Common myeloid progenitor, CD34-positive (primary cell): ENCODE results near the gene PACRG.
A peak's percentile ranks its signal among the peaks of the same experiment; 100 is the strongest.

Experiments
- CTCF ChIA-PET: fragments of 350-600 bp; sonication (Branson Sonifier 250); formaldehyde crosslinking; loops from one replicate; lab custom pipeline; 2021; ENCODE audit warnings: antibody characterized with exemption; lab: Charles Lee
- POLR2A ChIA-PET: fragments of 350-600 bp; sonication (Branson Sonifier 250); formaldehyde crosslinking; loops from one replicate; lab custom pipeline; 2021; ENCODE audit warnings: antibody characterized with exemption; lab: Charles Lee
- DNase-seq, 3 donors: peaks; one replicate each; pipeline versions ENCODE4 v3.0.0 to v3.0.0-alpha.2; 2013
- H3K27ac ChIP-seq, 2 experiments: 1 replicate in 1 of 2; 2 replicates in 1 of 2; pipeline ENCODE4 v1.7.0; 2013; ENCODE audit warnings: inconsistent platforms in 2 of 2, low read length in 2 of 2, mild to moderate bottlenecking in 2 of 2, low read depth in 1 of 2, moderate library complexity in 1 of 2; ENCODE audit not compliant: severe bottlenecking in 2 of 2, insufficient read depth in 1 of 2, poor library complexity in 1 of 2
- H3K27me3 ChIP-seq, 5 experiments: replicated peaks in 2 of 5; 1 replicate in 3 of 5; 2 replicates in 2 of 5; pipeline versions ENCODE4 v1.6.1 to v1.7.0; 2013; ENCODE audit warnings: low read length in 4 of 5, mild to moderate bottlenecking in 2 of 5, moderate library complexity in 2 of 5, inconsistent platforms in 1 of 5; ENCODE audit not compliant: insufficient read depth in 5 of 5, control insufficient read depth in 4 of 5
- H3K36me3 ChIP-seq, 4 experiments: 1 replicate in 2 of 4; 2 replicates in 2 of 4; pipeline versions ENCODE4 v1.6.1 to v1.7.0; 2013; ENCODE audit warnings: low read length in 3 of 4, control low read depth in 1 of 4, mild to moderate bottlenecking in 1 of 4; ENCODE audit not compliant: control insufficient read depth in 4 of 4, insufficient read depth in 4 of 4
- H3K4me1 ChIP-seq, 4 experiments: 1 replicate in 3 of 4; 2 replicates in 1 of 4; pipeline versions ENCODE4 v1.6.1 to v1.7.1; 2013; ENCODE audit warnings: low read length in 3 of 4, mild to moderate bottlenecking in 3 of 4, control low read depth in 1 of 4, inconsistent platforms in 1 of 4, moderate library complexity in 1 of 4; ENCODE audit not compliant: control insufficient read depth in 4 of 4, insufficient read depth in 4 of 4; ENCODE audit errors: control extremely low read depth in 1 of 4
- H3K4me3 ChIP-seq, 7 experiments: 1 replicate in 4 of 7; 2 replicates in 3 of 7; pipeline versions ENCODE4 v1.5.1 to v1.7.0; 2013; ENCODE audit warnings: mild to moderate bottlenecking in 7 of 7, low read length in 6 of 7, moderate library complexity in 6 of 7, inconsistent platforms in 2 of 7, low read depth in 2 of 7, control low read depth in 1 of 7; ENCODE audit not compliant: insufficient read depth in 4 of 7, control insufficient read depth in 1 of 7; ENCODE audit errors: extremely low read depth in 1 of 7
- H3K9me3 ChIP-seq, 5 experiments: 1 replicate in 4 of 5; 2 replicates in 1 of 5; pipeline versions ENCODE4 v1.6.1 to v1.7.1; 2013; ENCODE audit warnings: low read length in 4 of 5, mild to moderate bottlenecking in 2 of 5, inconsistent platforms in 1 of 5, low read depth in 1 of 5, moderate library complexity in 1 of 5; ENCODE audit not compliant: control insufficient read depth in 4 of 5, insufficient read depth in 2 of 5; ENCODE audit errors: control extremely low read depth in 1 of 5
- WGBS: methylation state at CpG from one replicate; pipeline ENCODE4 v1.1.5; 2013; ENCODE audit not compliant: insufficient coverage; 5-methylcytosine and 5-hydroxymethylcytosine counted together

Gene PACRG

DNA sequence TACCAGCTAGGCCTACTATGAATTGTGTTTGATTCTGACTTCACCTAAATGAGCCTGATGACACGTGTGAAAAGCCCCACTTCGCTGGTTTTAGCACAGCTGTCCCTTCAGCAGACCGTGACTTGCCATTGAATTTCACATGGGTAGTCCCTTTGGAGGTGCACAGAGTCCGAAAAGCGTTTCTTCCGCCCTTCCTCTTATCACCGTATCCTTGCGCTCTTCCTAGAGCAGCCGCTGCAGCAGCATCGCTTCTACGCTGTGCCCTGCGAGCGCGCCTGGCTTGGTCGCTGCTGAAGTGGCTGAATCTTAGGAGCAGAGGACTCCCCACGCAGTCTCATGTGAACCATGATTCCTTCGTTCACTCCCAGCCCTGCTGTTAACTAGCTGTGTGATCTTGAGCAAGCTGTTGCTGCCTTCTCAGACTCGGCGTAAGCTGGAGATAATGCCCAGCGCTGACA, 127.0 kb downstream of the PACRG start:
- H3K9me3 ChIP-seq = no peaks in the 10 kb centered on the region
- no peaks in the 10 kb centered on the region for H3K36me3 ChIP-seq
- POLR2A ChIA-PET = no interaction called here
- 97% methylated on average over 17 of the region's 20 CpGs for WGBS
- H3K27me3 ChIP-seq = no peaks in the 10 kb centered on the region
- no peak overlapping the region for H3K4me3 ChIP-seq
- CTCF ChIA-PET = no interaction called here
- H3K27ac ChIP-seq = no peak overlapping the region
- H3K4me1 ChIP-seq = no peaks in the 10 kb centered on the region
- DNase-seq = no peak

- 50% methylated on average over 6 of the region's 7 CpGs for WGBS
- Histone ChIP-seq H3K36me3 (no peaks in the 10 kb centered on the region), H3K9me3 (no peaks in the 10 kb centered on the region), H3K27ac (no peak overlapping the region), H3K4me3 (peak overlapping the region in 1 of 7 experiments; percentile 7), H3K4me1 (no peaks in the 10 kb centered on the region), H3K27me3 (no peaks in the 10 kb centered on the region)
- CTCF ChIA-PET = no interaction called here
- POLR2A ChIA-PET = no interaction called here
- DNase-seq = peak; percentile 1 to 10 (median 10)
Measured at GRCh38 chr6:162856885-162857284, 129.1 kb downstream of the PACRG start.

GRCh38 chr6:162857326-162857725, 129.6 kb downstream of the PACRG start:
- CTCF ChIA-PET = no interaction called here
- Histone ChIP-seq H3K36me3 (no peaks in the 10 kb centered on the region), H3K4me1 (no peaks in the 10 kb centered on the region), H3K4me3 (no peak overlapping the region), H3K27me3 (no peaks in the 10 kb centered on the region), H3K9me3 (no peaks in the 10 kb centered on the region), H3K27ac (no peak overlapping the region)
- no peak for DNase-seq
- POLR2A ChIA-PET = no interaction called here
- 100% methylated on average over 1 of the region's 2 CpGs for WGBS

GRCh38 chr6:162862462-162862861, 134.7 kb downstream of the PACRG start:
- H3K4me1 ChIP-seq = no peaks in the 10 kb centered on the region
- POLR2A ChIA-PET = no interaction called here
- no peak overlapping the region for H3K27ac ChIP-seq
- WGBS = 100% methylated on average over 1 of the region's 3 CpGs
- no peaks in the 10 kb centered on the region for H3K27me3 ChIP-seq
- no peaks in the 10 kb centered on the region for H3K36me3 ChIP-seq
- H3K9me3 ChIP-seq = no peaks in the 10 kb centered on the region
- no peak overlapping the region for H3K4me3 ChIP-seq
- no peak for DNase-seq
- CTCF ChIA-PET = no interaction called here

DNA sequence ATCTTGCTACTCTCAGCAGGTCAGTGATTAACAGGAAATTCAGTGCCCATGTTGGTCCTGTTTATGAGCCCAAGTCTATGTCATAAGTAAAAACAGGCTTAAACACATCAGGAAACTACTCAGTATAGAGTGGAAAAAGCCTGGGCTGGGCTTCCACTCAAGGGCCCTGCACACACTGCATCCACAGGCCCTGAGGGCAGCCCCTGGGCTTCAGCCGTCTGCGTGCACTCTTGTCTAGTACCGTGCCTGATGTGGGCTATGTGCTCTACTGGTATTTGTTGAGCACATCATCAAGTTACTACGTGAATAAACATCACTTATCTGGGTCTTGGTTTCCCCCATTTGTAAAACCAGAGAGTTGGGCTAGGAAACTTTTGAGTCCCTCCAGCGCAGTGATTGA, 135.2 kb downstream of the PACRG start:
- H3K4me1 ChIP-seq = no peaks in the 10 kb centered on the region
- no peaks in the 10 kb centered on the region for H3K27me3 ChIP-seq
- ChIA-PET CTCF (no interaction called here), POLR2A (no interaction called here)
- 93% methylated on average over 4 of the region's 5 CpGs for WGBS
- H3K4me3 ChIP-seq = no peak overlapping the region
- no peaks in the 10 kb centered on the region for H3K9me3 ChIP-seq
- DNase-seq = no peak
- H3K27ac ChIP-seq = no peak overlapping the region
- H3K36me3 ChIP-seq = no peaks in the 10 kb centered on the region

DNA sequence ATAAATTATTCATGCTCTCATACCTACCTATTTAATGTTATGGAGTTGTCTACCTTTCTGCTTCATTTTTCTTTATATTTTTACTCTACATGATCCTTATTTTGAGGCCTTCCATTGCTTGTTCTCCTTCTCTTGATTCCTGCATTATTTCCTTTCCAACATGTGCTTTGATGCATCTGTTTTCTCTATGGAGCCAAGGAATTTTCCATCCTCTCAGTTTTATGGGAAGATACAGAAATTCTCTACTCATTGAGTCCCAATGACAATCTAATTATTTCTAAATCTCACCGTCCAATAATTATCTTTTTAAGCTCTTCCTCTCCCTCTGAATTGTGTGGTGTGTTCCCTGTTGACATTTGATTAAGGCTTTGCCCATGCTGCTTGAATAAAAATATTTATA, 136.0 kb downstream of the PACRG start:
- no peaks in the 10 kb centered on the region for H3K9me3 ChIP-seq
- DNase-seq = no peak
- no peak overlapping the region for H3K27ac ChIP-seq
- H3K27me3 ChIP-seq = peaks cover 0 to 1% (median 0%) of the 10 kb centered on the region in 5 experiments
- H3K4me3 ChIP-seq = no peak overlapping the region
- no peaks in the 10 kb centered on the region for H3K4me1 ChIP-seq
- POLR2A ChIA-PET = no interaction called here
- CTCF ChIA-PET = no interaction called here
- no peaks in the 10 kb centered on the region for H3K36me3 ChIP-seq
- no CpG with 5 or more reads among the region's 1 CpG for WGBS

GRCh38 chr6:162864911-162865310, 137.1 kb downstream of the PACRG start:
- WGBS = 100% methylated on average over 4 of the region's 5 CpGs

More at GRCh38 chr6:162864911-162865310, 137.1 kb downstream of the PACRG start:
- H3K9me3 ChIP-seq = no peaks in the 10 kb centered on the region
- CTCF ChIA-PET = no interaction called here
- H3K27ac ChIP-seq = no peak overlapping the region
- H3K4me3 ChIP-seq = no peak overlapping the region
- H3K4me1 ChIP-seq = no peaks in the 10 kb centered on the region
- no peak for DNase-seq
- H3K27me3 ChIP-seq = peaks cover 0 to 1% (median 0%) of the 10 kb centered on the region in 5 experiments
- H3K36me3 ChIP-seq = no peaks in the 10 kb centered on the region
- POLR2A ChIA-PET = interaction anchor here (0.6 kb wide), 1 partner anchor 14 kb away, joined by 3 read pairs; no protein-coding TSS in a partner anchor
